Measurements from ENCODE around the gene SURF2.

DNA sequence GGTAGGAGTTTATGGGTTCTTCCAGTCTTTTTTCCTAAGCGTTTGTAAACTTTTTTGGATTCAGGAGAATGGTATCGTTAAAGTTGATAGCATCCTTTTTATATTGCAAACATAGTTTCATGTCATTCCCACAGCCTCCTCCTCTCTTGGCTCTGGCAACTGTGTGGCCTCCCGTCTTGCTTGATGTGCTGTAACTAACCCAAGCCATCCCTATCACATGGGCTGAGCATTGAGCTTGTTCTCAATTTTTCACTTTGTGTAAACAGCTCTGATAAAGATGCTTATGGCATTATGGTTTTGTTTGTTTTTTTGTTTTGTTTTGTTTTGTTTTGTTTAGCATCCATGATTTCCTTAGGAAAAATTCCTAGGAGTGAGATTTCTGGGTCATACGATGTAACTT, 24.4 kb downstream of the SURF2 start:
- TF ChIP-seq, protein P1, sequence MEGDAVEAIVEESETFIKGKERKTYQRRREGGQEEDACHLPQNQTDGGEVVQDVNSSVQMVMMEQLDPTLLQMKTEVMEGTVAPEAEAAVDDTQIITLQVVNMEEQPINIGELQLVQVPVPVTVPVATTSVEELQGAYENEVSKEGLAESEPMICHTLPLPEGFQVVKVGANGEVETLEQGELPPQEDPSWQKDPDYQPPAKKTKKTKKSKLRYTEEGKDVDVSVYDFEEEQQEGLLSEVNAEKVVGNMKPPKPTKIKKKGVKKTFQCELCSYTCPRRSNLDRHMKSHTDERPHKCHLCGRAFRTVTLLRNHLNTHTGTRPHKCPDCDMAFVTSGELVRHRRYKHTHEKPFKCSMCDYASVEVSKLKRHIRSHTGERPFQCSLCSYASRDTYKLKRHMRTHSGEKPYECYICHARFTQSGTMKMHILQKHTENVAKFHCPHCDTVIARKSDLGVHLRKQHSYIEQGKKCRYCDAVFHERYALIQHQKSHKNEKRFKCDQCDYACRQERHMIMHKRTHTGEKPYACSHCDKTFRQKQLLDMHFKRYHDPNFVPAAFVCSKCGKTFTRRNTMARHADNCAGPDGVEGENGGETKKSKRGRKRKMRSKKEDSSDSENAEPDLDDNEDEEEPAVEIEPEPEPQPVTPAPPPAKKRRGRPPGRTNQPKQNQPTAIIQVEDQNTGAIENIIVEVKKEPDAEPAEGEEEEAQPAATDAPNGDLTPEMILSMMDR (conservative IDR thresholded peaks at IDR 0.05; ENCODE audit: low read length), result no peak
- no peak for TF ChIP-seq EZH2phosphoT487 (IDR thresholded peaks at IDR 0.05; ENCODE audit: borderline replicate concordance, low read depth, low read length)
